Naive thymus-derived CD4-positive, alpha-beta T cell (primary cell): ENCODE data around the gene HDGFL1. TPM values are rescaled to one million over a fixed set of nuclear protein-coding genes. Genes with fewer than 3 reads are reported as not detected.

Experiments
- ATAC-seq: fragments of 150-1000 bp; cut with Tn5 transposase; 2 replicates; pipeline ENCODE4 v1.10.0; 2021; ENCODE audit warnings: mild to moderate bottlenecking, moderate library complexity
- CTCF ChIA-PET: fragments of 350-600 bp; sonication (Branson Sonifier 250); formaldehyde crosslinking; loops from one replicate; lab custom pipeline; 2021; ENCODE audit warnings: antibody characterized with exemption; lab: Charles Lee
- POLR2A ChIA-PET: fragments of 350-600 bp; sonication (Branson Sonifier 250); formaldehyde crosslinking; loops from one replicate; lab custom pipeline; 2021; ENCODE audit warnings: antibody characterized with exemption, inconsistent platforms; lab: Charles Lee
- DNase-seq, 9 donors: peaks; one replicate each; pipeline versions ENCODE4 v3.0.0 to v3.0.0-alpha.2; 2020 to 2022; ENCODE audit warnings: mixed read lengths in 1 of 9
- H3K27ac ChIP-seq: one replicate; pipeline ENCODE4 v1.7.0; 2013; ENCODE audit warnings: mild to moderate bottlenecking, low read depth, low read length, moderate library complexity
- H3K27me3 ChIP-seq, 2 donors: one replicate each; pipeline ENCODE4 v1.7.0; 2013; ENCODE audit warnings: low read length in 2 of 2, mild to moderate bottlenecking in 2 of 2, moderate library complexity in 2 of 2; ENCODE audit not compliant: control insufficient read depth in 2 of 2, insufficient read depth in 2 of 2
- H3K36me3 ChIP-seq, 3 experiments: 1 replicate in 2 of 3; 2 replicates in 1 of 3; pipeline ENCODE4 v1.7.0; 2013; ENCODE audit warnings: low read length in 3 of 3, mild to moderate bottlenecking in 3 of 3, moderate library complexity in 1 of 3; ENCODE audit not compliant: insufficient read depth in 3 of 3, control insufficient read depth in 2 of 3
- H3K4me1 ChIP-seq, 2 donors: one replicate each; pipeline ENCODE4 v1.7.0; 2013; ENCODE audit warnings: low read length in 2 of 2, mild to moderate bottlenecking in 2 of 2, moderate library complexity in 1 of 2; ENCODE audit not compliant: control insufficient read depth in 2 of 2, insufficient read depth in 2 of 2
- H3K4me3 ChIP-seq: 2 replicates; pipeline ENCODE4 v1.7.0; 2013; ENCODE audit warnings: mild to moderate bottlenecking, low read length
- H3K9me3 ChIP-seq, 3 experiments: 1 replicate in 2 of 3; 2 replicates in 1 of 3; pipeline ENCODE4 v1.7.0; 2013; ENCODE audit warnings: low read length in 3 of 3; ENCODE audit not compliant: control insufficient read depth in 2 of 3
- H3K27ac Mint-ChIP-seq, 9 donors: one replicate each; pipeline ENCODE4 v1.8.0; 2020 to 2022; ENCODE audit warnings: mixed read lengths in 9 of 9, mild to moderate bottlenecking in 8 of 9, moderate library complexity in 5 of 9, inconsistent platforms in 2 of 9
- H3K27me3 Mint-ChIP-seq, 5 donors: one replicate each; pipeline ENCODE4 v1.8.0; 2021 to 2022; ENCODE audit warnings: mixed read lengths in 5 of 5, mild to moderate bottlenecking in 1 of 5
- H3K36me3 Mint-ChIP-seq, 5 donors: one replicate each; pipeline ENCODE4 v1.8.0; 2020 to 2022; ENCODE audit warnings: mixed read lengths in 5 of 5, mild to moderate bottlenecking in 3 of 5, inconsistent platforms in 1 of 5
- H3K4me1 Mint-ChIP-seq, 7 donors: one replicate each; pipeline ENCODE4 v1.8.0; 2020 to 2022; ENCODE audit warnings: mixed read lengths in 7 of 7, mild to moderate bottlenecking in 3 of 7, inconsistent platforms in 1 of 7
- H3K4me3 Mint-ChIP-seq, 10 donors: one replicate each; pipeline ENCODE4 v1.8.0; 2020 to 2022; ENCODE audit warnings: mild to moderate bottlenecking in 10 of 10, mixed read lengths in 10 of 10, moderate library complexity in 6 of 10, inconsistent platforms in 2 of 10
- H3K9me3 Mint-ChIP-seq, 11 donors: one replicate each; pipeline ENCODE4 v1.8.0; 2020 to 2022; ENCODE audit warnings: mixed read lengths in 11 of 11, mild to moderate bottlenecking in 4 of 11, inconsistent platforms in 1 of 11, moderate library complexity in 1 of 11
- intact Hi-C, 2 donors: fragments of 100-400 bp; cut with micrococcal nuclease; formaldehyde crosslinking; loops; one replicate each; pipeline ENCODE4 v1.15.1; 2023
- polyA plus RNA-seq, 2 donors: library from polyadenylated mRNA; unstranded; fragments of 300-500 nt; fragmentation: Illumina TruSeq; gene quantifications; one replicate each; pipeline ENCODE4 v1.2.3, GENCODE V29; 2021
- total RNA-seq, 6 experiments: library from RNA in 5 of 6; stranded (reverse) in 5 of 6; gene quantifications; 1 replicate in 5 of 6; 2 replicates in 1 of 6; pipeline ENCODE4 v1.2.3 and lab custom pipeline; 2021 to 2026

The HDGFL1 gene
- total and polyA plus RNA-seq, 7 experiments from 2014 or later: not detected

- Histone ChIP-seq H3K27me3 (no peaks in the 10 kb centered on the region), H3K4me1 (no peaks in the 10 kb centered on the region), H3K27ac (no peak overlapping the region), H3K36me3 (no peaks in the 10 kb centered on the region), H3K9me3 (no peaks in the 10 kb centered on the region), H3K4me3 (no peak overlapping the region)
- intact Hi-C loops: no loop called here
- H3K27ac Mint-ChIP-seq: no peak overlapping the region
- peaks cover 0 to 6% (median 0%) of the 10 kb centered on the region in 11 donors for H3K9me3 Mint-ChIP-seq
- H3K27me3 Mint-ChIP-seq: no peaks in the 10 kb centered on the region
- H3K4me1 Mint-ChIP-seq: no peaks in the 10 kb centered on the region
- CTCF ChIA-PET: no interaction called here
- no peaks in the 10 kb centered on the region for H3K36me3 Mint-ChIP-seq
- ATAC-seq: no peak
- H3K4me3 Mint-ChIP-seq: no peak overlapping the region
- no peak for DNase-seq
- POLR2A ChIA-PET: no interaction called here
Measured at GRCh38 chr6:22570185-22570551, 802 bp downstream of the HDGFL1 start.

- no peak for ATAC-seq
- H3K27ac ChIP-seq: no peak overlapping the region
- no peaks in the 10 kb centered on the region for H3K4me1 ChIP-seq
- no peaks in the 10 kb centered on the region for H3K27me3 ChIP-seq
- H3K9me3 Mint-ChIP-seq: peaks cover 0 to 6% (median 0%) of the 10 kb centered on the region in 11 donors
- intact Hi-C loops: no loop called here
- H3K27ac Mint-ChIP-seq: no peak overlapping the region
- DNase-seq: no peak
- H3K36me3 Mint-ChIP-seq: no peaks in the 10 kb centered on the region
- H3K4me3 ChIP-seq: no peak overlapping the region
- H3K36me3 ChIP-seq: no peaks in the 10 kb centered on the region
- no peaks in the 10 kb centered on the region for H3K27me3 Mint-ChIP-seq
- CTCF ChIA-PET: no interaction called here
- POLR2A ChIA-PET: no interaction called here
- no peak overlapping the region for H3K4me3 Mint-ChIP-seq
- H3K9me3 ChIP-seq: no peaks in the 10 kb centered on the region
- no peaks in the 10 kb centered on the region for H3K4me1 Mint-ChIP-seq
Measured at GRCh38 chr6:22575190-22575589, 5.8 kb downstream of the HDGFL1 start.

- no peak for DNase-seq
- intact Hi-C loops: no loop called here
- ChIA-PET POLR2A (no interaction called here), CTCF (no interaction called here)
- Histone ChIP-seq H3K27me3 (no peaks in the 10 kb centered on the region), H3K27ac (no peak overlapping the region), H3K4me3 (no peak overlapping the region), H3K36me3 (no peaks in the 10 kb centered on the region), H3K4me1 (no peaks in the 10 kb centered on the region), H3K9me3 (no peaks in the 10 kb centered on the region)
- Mint-ChIP-seq H3K36me3 (no peaks in the 10 kb centered on the region), H3K4me1 (no peaks in the 10 kb centered on the region), H3K27me3 (no peaks in the 10 kb centered on the region), H3K27ac (no peak overlapping the region), H3K9me3 (peaks cover 0 to 6% (median 0%) of the 10 kb centered on the region in 11 donors), H3K4me3 (no peak overlapping the region)
- no peak for ATAC-seq
Measured at GRCh38 chr6:22579439-22579838, 10.1 kb downstream of the HDGFL1 start.

GRCh38 chr6:22580337-22580736 lies 11.0 kb downstream of the HDGFL1 start:
- H3K36me3 Mint-ChIP-seq: no peaks in the 10 kb centered on the region
- Histone ChIP-seq H3K36me3 (no peaks in the 10 kb centered on the region), H3K9me3 (no peaks in the 10 kb centered on the region), H3K4me3 (no peak overlapping the region), H3K27me3 (no peaks in the 10 kb centered on the region), H3K27ac (no peak overlapping the region), H3K4me1 (no peaks in the 10 kb centered on the region)
- H3K4me1 Mint-ChIP-seq: no peaks in the 10 kb centered on the region
- no peak for ATAC-seq
- intact Hi-C loops: no loop called here
- ChIA-PET POLR2A (no interaction called here), CTCF (no interaction called here)
- H3K4me3 Mint-ChIP-seq: no peak overlapping the region
- no peaks in the 10 kb centered on the region for H3K27me3 Mint-ChIP-seq
- H3K9me3 Mint-ChIP-seq: peaks cover 0 to 6% (median 0%) of the 10 kb centered on the region in 11 donors
- no peak for DNase-seq
- no peak overlapping the region for H3K27ac Mint-ChIP-seq

GRCh38 chr6:22582417-22583205 lies 13.2 kb downstream of the HDGFL1 start:
- no peaks in the 10 kb centered on the region for H3K9me3 ChIP-seq
- Mint-ChIP-seq H3K36me3 (no peaks in the 10 kb centered on the region), H3K27ac (no peak overlapping the region), H3K4me1 (no peaks in the 10 kb centered on the region), H3K4me3 (no peak overlapping the region), H3K9me3 (peaks cover 0 to 4% (median 0%) of the 10 kb centered on the region in 11 donors), H3K27me3 (no peaks in the 10 kb centered on the region)
- ChIA-PET CTCF (no interaction called here), POLR2A (no interaction called here)
- ATAC-seq (no peak), DNase-seq (no peak)
- no peaks in the 10 kb centered on the region for H3K27me3 ChIP-seq
- intact Hi-C loops: no loop called here
- H3K27ac ChIP-seq: no peak overlapping the region
- H3K4me1 ChIP-seq: no peaks in the 10 kb centered on the region
- H3K36me3 ChIP-seq: no peaks in the 10 kb centered on the region
- H3K4me3 ChIP-seq: no peak overlapping the region

GRCh38 chr6:22583230-22583629 lies 13.9 kb downstream of the HDGFL1 start:
- ChIA-PET CTCF (no interaction called here), POLR2A (no interaction called here)
- Histone ChIP-seq H3K36me3 (no peaks in the 10 kb centered on the region), H3K4me3 (no peak overlapping the region), H3K27ac (no peak overlapping the region), H3K4me1 (no peaks in the 10 kb centered on the region), H3K27me3 (no peaks in the 10 kb centered on the region), H3K9me3 (no peaks in the 10 kb centered on the region)
- H3K4me1 Mint-ChIP-seq: no peaks in the 10 kb centered on the region
- no peaks in the 10 kb centered on the region for H3K27me3 Mint-ChIP-seq
- ATAC-seq: no peak
- H3K36me3 Mint-ChIP-seq: no peaks in the 10 kb centered on the region
- no peak overlapping the region for H3K27ac Mint-ChIP-seq
- no peak for DNase-seq
- intact Hi-C loops: no loop called here
- no peak overlapping the region for H3K4me3 Mint-ChIP-seq
- H3K9me3 Mint-ChIP-seq: peaks cover 0 to 4% (median 0%) of the 10 kb centered on the region in 11 donors

- no peaks in the 10 kb centered on the region for H3K36me3 Mint-ChIP-seq
- ChIA-PET CTCF (no interaction called here), POLR2A (no interaction called here)
- Histone ChIP-seq H3K27ac (no peak overlapping the region), H3K27me3 (no peaks in the 10 kb centered on the region), H3K4me1 (no peaks in the 10 kb centered on the region), H3K4me3 (no peak overlapping the region), H3K36me3 (no peaks in the 10 kb centered on the region), H3K9me3 (no peaks in the 10 kb centered on the region)
- ATAC-seq: no peak
- peaks cover 0 to 4% (median 0%) of the 10 kb centered on the region in 11 donors for H3K9me3 Mint-ChIP-seq
- intact Hi-C loops: no loop called here
- DNase-seq: no peak
- no peak overlapping the region for H3K4me3 Mint-ChIP-seq
- H3K27me3 Mint-ChIP-seq: no peaks in the 10 kb centered on the region
- H3K27ac Mint-ChIP-seq: no peak overlapping the region
- no peaks in the 10 kb centered on the region for H3K4me1 Mint-ChIP-seq
Measured at GRCh38 chr6:22583927-22584326, 14.6 kb downstream of the HDGFL1 start.
